GM12872 (cell line): ENCODE data around the gene DTX3.

Source experiments
- CTCF ChIP-seq: IDR thresholded peaks from 3 replicates; pipeline ENCODE4 v1.5.1; 2011; ENCODE audit warnings: low read depth, mild to moderate bottlenecking, low read length, moderate library complexity; ENCODE audit not compliant: insufficient read depth

Gene DTX3

GRCh38 chr12:57569858-57570257 is 34.8 kb upstream of the DTX3 start:
- no peak for TF ChIP-seq CTCF

GRCh38 chr12:57571926-57572762 is 32.5 kb upstream of the DTX3 start:
- no peak for TF ChIP-seq CTCF

- TF ChIP-seq CTCF = no peak
These were observed 29.8 kb upstream of the DTX3 start for GRCh38 chr12:57574795-57575194.

- no peak for TF ChIP-seq CTCF
These were observed 28.6 kb upstream of the DTX3 start for GRCh38 chr12:57575771-57576612.

- TF ChIP-seq CTCF = no peak
These were observed 27.9 kb upstream of the DTX3 start for GRCh38 chr12:57576613-57577160.

- TF ChIP-seq CTCF = no peak
These were observed 26.5 kb upstream of the DTX3 start for GRCh38 chr12:57577981-57578758.
